ENCODE measurements around the gene TUT7. TPM values are rescaled to one million over a fixed set of nuclear protein-coding genes. Genes with fewer than 3 reads are reported as not detected.
"Not testable (repeated sequence)": the region's sequence is repeated elsewhere in the genome, so short reads cannot be mapped to it uniquely, and the experiment has no call there.

TUT7 gene
- total RNA-seq, 1 donor from 2014 or later: 33.5 TPM

DNA sequence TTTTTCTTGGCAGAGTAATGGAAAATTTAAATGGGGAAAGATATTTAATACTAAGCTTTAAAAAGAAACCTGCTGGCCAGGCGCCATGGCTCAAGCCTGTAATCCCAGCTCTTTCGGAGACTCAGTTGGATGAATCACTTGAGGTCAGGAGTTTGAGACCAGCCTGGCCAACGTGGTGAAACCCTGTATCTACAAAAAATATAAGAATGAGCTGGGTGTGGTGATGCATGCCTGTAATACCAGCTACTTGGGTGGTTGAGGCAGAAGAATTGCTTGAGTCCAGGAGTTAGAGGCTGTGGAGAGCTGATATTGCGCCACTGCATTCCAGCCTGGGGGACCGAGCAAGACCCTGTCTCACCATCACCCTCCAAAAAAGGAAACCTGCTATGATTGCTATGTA lies 32.8 kb downstream of the TUT7 start:
- intact Hi-C loops (cut with DNase I): no loop called here
- no peak for ATAC-seq

DNA sequence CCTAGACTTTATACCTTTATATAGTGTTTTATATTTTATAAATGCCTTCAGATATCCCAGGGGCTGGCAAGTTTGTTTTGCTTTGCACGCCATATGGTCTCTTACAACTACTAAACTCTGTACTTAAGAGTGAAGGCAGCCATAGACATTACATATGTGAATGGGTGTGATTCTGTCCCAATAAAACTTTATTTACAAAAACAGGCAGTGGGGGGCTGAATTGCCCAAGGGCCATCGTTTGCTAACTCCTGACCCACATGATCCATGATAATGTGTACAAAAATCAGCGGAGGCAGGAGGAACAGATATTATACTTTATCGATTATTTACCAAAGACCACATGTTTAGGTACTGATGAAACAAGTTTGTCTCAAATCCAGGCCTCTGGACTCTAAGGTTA lies 36.0 kb downstream of the TUT7 start:
- DNase-seq (ENCODE audit: low spot score) (no peak), ATAC-seq (no peak)
- intact Hi-C loops (cut with DNase I): no loop called here

More for the DNA sequence above, 32.8 kb downstream of the TUT7 start:
- DNase-seq (ENCODE audit: low spot score): no peak

DNA sequence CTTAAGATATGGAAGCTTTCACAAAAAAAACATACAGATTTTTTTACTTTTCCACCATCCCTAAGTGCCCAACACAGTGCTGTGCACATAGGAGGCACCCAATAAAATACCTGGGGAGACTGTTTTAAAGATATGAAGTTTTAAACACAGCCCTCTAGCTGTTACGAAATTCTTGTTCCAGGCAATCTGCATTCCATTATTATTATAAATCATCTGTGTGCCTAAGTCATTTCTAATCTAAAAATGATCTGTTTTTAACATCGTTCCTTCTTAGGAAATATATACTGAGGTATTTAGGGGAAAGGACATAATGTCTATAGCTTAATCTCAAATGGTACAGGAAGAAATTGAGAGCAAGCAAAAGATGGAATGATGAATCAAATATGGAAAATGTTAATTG lies 39.1 kb downstream of the TUT7 start:
- intact Hi-C loops (cut with DNase I): no loop called here
- no peak for DNase-seq (ENCODE audit: low spot score)
- ATAC-seq: no peak

DNA sequence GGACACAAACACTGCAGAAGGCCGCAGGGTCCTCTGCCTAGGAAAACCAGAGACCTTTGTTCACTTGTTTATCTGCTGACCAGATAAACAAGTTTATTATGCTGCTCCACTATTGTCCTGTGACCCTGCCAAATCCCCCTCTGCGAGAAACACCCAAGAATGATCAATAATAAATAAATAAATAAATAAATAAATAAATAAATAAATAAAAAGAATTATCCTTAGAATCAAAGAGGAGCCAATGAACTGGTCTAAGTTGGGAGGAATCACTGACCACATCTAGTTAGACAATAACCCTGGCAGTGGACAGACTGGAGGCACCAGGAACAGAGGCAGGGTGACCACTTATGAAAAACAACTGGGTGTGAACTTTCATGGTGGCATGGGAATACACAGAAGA lies 41.3 kb downstream of the TUT7 start:
- DNase-seq (ENCODE audit: low spot score); intact Hi-C loops (cut with DNase I); ATAC-seq: not testable (repeated sequence)

DNA sequence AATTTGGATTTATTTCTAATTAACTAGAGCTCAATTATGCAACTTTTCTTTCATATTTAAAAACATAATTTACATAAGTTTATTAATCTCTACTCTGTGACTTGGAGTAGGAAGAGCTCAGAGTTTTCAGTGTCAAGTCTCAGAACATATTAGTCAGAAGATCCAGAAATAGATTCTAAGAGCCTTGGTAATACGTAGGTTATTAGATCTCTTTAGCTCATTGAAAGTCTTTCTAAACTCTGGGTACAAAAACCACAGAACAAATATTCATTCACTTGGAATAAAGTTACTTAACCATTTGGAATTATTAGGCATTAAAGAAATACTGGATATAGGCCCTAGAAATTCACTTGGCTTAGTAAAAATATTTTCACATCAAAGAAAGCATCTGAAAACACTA lies 45.5 kb downstream of the TUT7 start:
- no peak for DNase-seq (ENCODE audit: low spot score)
- intact Hi-C loops (cut with DNase I): no loop called here
- no peak for ATAC-seq

DNA sequence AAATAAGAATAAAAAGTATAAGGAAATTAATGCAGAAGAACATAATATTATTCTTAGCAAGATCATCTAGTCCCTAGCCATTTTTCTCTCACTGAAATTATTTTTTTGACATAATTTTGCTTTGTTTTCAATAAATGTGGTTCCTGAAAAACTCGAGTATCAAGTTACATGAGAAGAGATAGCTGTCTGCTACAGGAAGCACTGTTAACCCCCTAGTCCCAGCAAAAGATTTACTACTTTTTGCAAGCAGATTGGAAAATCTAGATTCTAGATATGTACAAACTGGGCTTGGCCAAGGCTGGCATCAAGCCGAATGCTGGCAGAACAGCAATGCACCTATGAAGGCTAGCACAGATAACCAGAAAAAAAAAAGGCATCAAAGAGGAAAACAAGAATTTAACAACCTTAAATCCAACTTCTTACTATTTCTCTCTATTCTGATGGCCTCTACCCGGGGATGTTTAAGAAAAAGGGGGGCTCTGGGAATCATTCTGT lies 49.9 kb downstream of the TUT7 start:
- intact Hi-C loops (cut with DNase I): no loop called here
- DNase-seq (ENCODE audit: low spot score): no peak
- no peak for ATAC-seq

DNA sequence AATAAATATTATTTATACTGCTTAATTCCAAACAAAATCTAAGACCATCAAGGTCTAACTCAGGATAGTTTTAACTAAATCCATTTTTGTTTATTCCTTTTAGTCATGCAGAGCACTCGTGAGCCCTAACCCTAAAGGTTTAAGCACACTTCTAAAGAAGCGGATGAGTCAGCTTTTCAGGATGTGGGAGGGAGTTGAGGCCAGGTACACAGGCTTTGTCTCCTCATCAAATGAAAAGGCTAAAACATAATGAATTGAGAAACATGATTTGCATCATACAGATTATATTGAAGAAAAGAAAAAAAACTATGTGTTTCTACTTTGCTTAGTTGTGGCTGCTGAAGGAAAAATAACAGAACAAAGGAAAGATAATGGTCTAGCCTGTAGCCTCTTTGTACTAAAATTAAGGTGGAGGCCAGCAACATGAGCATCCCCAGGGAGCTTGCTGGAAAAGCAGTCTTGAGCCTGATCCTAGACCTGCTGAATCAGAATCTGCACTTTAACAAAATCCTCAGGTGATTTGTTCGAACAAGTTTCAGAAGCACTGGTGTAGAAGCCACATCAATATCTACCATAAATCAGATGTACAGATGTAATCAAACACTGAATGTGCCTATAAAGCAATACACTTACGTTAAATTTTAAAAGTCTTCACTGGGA lies 50.8 kb downstream of the TUT7 start:
- intact Hi-C loops (cut with DNase I): no loop called here
- DNase-seq (ENCODE audit: low spot score): no peak
- no peak for ATAC-seq

DNA sequence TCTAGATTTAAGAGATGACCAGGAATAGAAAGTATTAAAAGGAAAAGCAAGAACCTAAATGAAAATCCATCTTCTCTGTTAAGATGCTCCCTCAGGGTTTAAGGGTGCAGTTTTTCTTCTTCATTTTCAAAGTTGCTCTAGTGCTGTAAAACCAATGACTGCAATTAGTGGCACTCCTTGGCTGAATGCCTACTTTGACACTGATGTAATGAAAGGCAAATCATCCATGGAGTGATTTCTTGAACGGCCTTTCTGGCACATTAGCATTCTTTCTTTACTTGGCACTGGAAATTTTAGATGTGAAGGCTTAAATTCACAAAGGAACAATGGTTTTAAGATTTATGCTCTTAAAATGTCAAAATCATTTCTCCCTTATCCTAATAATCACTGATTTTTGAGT lies 52.5 kb downstream of the TUT7 start:
- intact Hi-C loops (cut with DNase I): no loop called here
- DNase-seq (ENCODE audit: low spot score) (no peak), ATAC-seq (no peak)

DNA sequence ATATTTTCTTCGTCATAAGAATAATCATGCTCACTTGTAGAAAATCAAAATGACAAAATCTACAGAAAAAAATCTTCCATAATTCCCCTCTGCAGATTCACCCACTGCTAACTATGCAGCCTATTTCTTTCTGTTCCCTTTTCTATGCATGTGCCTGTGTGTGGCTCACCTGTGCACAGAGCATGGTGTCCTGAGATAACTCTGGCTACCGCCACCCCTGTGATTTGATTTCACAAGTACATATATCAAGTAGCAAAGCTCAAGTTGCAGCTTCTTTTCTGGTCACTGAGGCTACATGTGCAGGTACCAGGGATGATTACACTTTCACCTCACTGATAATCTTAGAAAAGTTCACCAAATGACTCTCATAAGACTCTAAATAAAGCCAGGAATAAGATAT lies 53.5 kb downstream of the TUT7 start:
- ATAC-seq (no peak), DNase-seq (ENCODE audit: low spot score) (no peak)
- intact Hi-C loops (cut with DNase I): no loop called here

DNA sequence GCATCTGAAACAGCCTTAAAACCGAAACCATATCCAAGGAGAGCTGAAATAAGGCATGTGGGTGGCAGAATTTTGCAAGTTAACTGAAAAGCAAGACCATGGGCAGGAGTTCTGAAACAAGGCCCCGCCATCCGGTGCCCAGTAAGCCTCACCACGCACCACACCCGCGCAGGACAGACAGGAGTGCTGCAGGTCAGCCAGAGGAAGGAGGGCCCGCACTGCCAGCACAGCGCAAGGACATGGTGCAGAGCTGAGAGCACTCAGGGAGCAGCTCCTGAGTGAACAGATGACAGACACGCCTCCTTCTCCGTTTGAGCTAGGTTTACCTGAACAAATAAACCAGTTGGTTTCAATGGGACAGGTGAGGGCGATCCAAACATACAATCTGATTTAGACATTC lies 55.3 kb downstream of the TUT7 start:
- peak; percentile 78 for ATAC-seq
- intact Hi-C loops (cut with DNase I): no loop called here
- no peak for DNase-seq (ENCODE audit: low spot score)

DNA sequence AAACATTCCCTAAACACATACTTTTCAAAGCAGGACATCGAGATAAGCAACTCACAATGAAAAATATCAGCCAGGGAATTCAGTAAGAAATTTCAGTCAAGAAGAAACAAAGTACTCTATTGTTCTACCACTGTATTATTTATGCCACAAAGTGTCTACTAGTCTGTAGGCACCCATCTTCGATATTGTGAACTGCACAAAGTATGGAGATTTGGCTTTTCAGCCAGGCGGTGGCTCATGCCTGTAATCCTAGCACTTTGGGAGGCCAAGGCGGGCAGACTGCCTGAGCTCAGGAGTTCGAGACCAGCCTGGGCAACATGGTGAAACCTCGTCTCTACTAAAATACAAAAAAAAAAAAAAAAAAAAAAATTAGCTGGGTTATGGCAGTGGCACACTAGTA lies 63.9 kb downstream of the TUT7 start:
- DNase-seq (ENCODE audit: low spot score); intact Hi-C loops (cut with DNase I); ATAC-seq: not testable (repeated sequence)

DNA sequence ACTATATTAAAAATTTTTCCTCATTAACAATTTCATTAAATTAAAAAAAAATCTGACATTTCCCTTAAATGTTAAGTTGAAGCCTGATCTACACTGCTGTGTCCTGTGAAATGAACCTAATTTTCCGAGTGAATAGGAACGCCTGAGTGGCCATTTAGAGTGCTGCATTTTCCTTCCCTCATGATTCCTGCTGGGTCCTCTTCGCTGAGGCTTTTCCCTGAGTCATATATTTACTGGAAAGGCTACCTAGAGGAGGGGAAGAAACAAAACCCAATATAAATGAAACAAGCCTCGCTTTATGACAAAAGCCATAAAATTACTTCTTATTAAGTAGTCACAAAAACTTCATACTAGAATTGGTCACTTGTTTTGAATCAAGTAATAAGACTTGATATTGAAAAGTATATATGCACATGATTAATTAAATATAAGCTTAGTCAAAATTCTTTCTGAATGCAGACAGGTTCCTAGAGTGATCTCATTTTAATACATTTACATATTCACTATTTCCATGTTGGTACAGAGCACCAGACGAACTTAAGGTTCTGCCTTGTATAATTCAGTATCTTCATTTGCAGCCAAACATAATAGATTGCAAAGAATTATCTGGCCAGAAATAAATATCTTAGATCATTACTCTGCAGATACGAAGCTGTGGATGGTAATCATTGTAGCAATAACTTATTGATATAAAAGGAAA lies 65.6 kb downstream of the TUT7 start:
- no peak for ATAC-seq
- no peak for DNase-seq (ENCODE audit: low spot score)
- intact Hi-C loops (cut with DNase I): no loop called here

DNA sequence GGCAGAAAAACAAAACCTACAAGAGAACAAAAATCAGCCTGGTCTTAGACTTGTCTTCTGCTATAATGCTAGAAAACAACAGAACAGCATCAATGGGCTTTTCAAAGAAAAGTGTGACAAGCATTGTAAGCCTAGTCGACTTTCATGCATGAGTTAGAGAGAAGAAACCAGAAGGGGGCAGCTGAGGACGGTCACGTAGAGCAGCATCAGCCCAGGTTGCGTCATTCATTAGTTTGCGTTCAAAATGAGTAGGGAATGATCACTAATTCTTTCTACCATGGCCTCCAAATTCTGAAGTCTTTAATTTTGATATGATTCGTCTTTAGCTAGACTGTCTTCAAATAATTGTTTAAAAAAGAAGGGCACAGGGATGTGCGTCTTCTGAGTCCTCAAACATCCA lies 67.2 kb downstream of the TUT7 start:
- no peak for DNase-seq (ENCODE audit: low spot score)
- intact Hi-C loops (cut with DNase I): no loop called here
- no peak for ATAC-seq

DNA sequence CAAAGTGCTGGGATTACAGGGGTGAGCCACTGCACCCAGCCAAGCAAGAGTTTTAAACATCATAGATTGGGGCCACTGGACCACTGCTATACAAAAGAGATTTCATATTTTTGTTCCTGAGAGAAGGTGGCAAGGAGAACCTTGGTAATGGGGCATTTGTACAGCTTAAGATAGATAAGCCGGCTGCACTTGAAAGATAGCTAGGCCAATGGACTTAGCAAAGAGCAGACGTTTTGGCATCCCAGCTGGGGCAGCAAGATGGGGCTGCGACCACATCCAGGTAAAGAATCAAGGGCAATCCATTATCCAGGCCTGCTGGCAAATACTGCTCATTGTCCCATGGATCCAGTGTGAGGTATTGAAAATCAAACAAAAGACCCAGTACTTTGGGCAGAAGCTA lies 67.9 kb downstream of the TUT7 start:
- intact Hi-C loops (cut with DNase I): no loop called here
- ATAC-seq (no peak), DNase-seq (ENCODE audit: low spot score) (no peak)

DNA sequence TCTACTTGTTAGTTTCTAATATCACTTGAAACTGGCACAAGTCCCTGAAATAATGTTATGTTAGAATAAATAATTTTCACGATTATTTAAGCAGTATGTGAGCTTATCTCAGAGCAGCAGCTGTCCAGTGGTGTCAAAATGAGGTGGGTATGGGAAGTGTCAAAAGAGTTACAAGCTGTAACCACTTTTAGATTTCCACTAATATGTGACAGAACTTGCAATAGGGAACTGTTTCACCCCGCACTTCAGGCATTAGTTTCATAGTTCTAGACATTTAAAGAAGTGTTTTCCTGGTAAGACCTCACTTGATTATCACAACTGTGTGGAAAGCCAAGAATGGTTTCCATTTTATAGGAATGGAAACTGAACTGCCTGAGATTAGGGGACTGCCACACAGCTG lies 68.9 kb downstream of the TUT7 start:
- intact Hi-C loops (cut with DNase I): no loop called here
- ATAC-seq: no peak
- DNase-seq (ENCODE audit: low spot score): no peak

DNA sequence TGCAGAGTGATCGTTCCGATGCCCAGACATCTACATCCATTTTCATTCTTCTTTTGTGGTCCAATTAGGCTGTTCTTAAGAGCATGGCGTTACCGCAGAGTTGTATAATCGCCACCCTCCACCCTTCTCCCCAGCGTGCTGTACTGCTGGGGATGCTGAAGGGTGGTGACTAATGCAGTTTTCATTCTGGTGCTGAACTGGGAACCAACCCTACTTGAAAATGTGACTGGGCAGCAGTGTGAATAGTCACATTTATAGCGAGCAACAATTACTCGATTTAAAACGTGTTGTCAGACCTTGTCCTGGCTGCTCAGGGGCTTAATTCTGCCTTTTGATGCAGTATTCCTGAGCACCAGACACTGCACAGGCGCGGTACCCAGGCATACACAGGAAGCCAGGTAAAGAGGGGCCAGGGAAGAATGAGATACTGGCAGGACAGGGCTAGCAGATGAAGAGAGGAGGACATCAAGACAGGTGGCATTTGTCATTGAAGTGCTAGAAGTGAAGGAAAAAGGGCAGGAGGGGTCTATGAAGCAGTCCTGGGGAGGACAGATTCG lies 71.2 kb downstream of the TUT7 start:
- DNase-seq (ENCODE audit: low spot score): no peak
- intact Hi-C loops (cut with DNase I): no loop called here
- ATAC-seq: peak; percentile 50

DNA sequence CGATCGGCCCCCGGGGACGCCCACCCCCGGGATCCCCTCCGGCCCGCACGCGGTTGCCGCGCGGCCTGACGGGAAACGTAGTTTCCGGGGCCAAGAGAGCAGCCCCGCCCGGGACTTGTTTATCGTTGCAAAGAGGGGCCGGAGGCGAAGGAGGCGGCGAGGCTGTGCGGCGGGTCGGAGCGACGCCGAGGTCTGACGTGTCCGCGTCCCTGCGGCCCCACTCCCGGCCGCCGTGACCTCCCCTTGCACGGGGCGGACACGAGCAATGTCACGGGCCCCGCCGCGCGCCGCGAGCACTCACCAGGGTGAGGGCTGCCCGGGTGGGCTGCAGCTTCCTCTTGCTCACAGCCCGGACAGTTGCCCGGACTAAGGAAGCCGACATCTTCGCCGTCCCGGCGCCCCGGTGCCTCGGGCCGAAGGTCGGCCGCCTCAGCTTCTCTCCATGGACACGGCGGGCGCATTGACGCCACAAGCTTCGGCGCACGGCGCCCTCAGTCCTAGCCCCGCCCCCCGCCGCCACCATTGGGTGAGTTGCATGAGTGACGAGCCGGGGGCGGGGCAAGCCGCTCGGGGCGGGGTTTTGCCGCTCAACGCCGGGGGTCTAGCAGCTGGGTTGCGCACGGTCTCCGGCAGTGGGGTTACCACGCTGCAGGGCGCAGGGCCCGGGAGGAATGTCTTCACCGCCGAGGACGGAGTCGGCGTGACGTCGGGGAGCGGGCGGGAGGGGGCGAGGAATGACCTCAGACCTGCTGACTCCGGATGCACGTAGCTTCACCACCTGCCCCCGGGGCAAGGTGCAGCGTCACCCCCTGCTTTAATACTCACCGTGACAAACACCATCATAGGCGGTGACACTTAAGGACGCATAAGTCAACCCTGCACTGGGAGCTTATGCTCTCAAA lies 71.9 kb downstream of the TUT7 start, which contains the start of gene ISCA1:
ISCA1 (minus strand) TSS at position 462 of the 902 bp plus-strand sequence; CDS start at position 382, 80 bp downstream.
- DNase-seq (ENCODE audit: low spot score) (peak; percentile 99), ATAC-seq (peak; percentile 97)
- intact Hi-C loops (cut with DNase I): no loop called here

DNA sequence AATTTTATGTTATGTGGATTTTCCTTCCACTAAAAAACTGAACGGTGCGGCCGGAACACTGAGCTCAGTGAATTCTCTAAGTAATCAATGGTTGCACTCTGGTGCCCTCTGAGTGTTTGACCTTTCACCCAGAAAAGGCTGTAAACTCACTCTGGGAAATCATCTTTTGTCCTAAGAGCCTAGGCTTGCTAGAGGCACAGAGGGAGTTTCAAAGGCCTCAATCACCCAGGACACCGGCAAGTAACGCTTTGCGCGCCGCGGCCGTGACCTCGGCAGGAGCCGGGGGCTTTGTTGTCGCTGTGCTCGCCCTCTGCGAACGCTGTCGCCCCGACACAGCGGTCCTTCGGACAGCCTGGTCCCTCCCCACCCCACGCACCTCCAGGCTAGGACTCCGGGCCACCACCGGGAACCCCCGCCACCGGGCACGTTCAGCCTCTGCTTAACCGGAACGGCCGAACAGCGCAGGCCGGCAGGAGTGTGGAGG lies 72.6 kb downstream of the TUT7 start:
- no peak for ATAC-seq
- no peak for DNase-seq (ENCODE audit: low spot score)
- intact Hi-C loops (cut with DNase I): no loop called here

DNA sequence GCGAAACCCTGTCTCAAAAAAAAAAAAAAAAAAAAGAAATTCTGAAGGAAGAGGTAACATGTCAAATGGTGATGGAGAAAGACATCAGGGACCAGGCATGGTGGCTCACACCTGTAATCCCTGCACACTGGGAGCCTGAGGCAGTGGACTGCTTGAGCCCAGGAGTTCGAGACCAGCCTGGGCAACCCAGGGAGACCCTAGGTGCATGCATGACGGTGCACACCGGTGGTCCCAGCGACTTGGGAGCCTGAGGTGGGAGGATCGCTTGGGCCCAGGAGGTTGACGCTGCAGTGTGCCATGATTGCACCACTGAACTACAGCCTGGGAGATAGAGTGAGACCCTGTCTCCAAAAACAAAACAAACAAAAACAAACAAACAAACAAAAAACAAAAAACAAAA lies 73.6 kb downstream of the TUT7 start:
- ATAC-seq: no peak

More for the DNA sequence above, 73.6 kb downstream of the TUT7 start:
- DNase-seq (ENCODE audit: low spot score): no peak
- intact Hi-C loops (cut with DNase I): no loop called here
